ENCODE data around the gene TMEM120A.

- TF ChIP-seq CTCF (conservative IDR thresholded peaks at IDR 0.05; ENCODE audit: low read length) (no peak), EZH2phosphoT487 (IDR thresholded peaks at IDR 0.05; ENCODE audit: borderline replicate concordance, low read depth, low read length) (no peak)
Measured at GRCh38 chr7:75971309-75971960, 23.0 kb downstream of the TMEM120A start.

All from OCI-LY7 (cell line).